Measurements from ENCODE around the gene MRPL17. TPM values are rescaled to one million over a fixed set of nuclear protein-coding genes. Genes with fewer than 3 reads are reported as not detected.

Gene MRPL17
- polyA plus RNA-seq, 1 experiment, result 68.9 TPM

DNA sequence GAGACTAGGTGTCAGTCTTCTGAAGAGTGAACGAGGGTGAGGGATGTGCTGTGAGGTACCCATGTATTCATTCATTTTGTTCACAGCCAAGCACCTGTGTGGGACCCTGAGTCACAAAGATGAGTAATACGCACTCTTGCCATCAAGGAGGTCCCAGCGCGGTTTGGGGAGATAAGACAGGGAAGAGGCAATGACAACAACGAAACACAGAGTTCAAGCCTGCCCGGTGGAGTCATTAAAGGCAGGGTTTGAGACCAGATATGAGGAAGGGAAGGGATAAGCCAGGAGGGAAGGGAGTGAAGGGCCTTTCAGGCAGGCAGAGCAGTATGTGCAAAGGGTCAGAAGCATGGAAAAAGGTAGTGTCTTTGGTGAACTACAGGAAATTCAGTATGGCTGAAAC is 32.2 kb downstream of the MRPL17 start:
- CTCF ChIA-PET, result interaction anchor here (1.8 kb wide), 1 partner anchor 32 kb away, joined by 5 read pairs; the partner anchor contains the start of gene MRPL17
- Histone ChIP-seq H3K27me3 (ENCODE audit: control insufficient read depth, insufficient read depth, low read length) (peaks cover 2% of the 10 kb centered on the region), H3K4me3 (ENCODE audit: low read depth, low read length) (no peak overlapping the region), H3K36me3 (ENCODE audit: control insufficient read depth, insufficient read depth, low read length) (no peaks in the 10 kb centered on the region)
- POLR2A ChIA-PET, result no interaction called here
- DNase-seq (ENCODE audit: low read depth), result no peak
- no peak for TF ChIP-seq CTCF (IDR thresholded peaks at IDR 0.05; ENCODE audit: insufficient read depth, low read depth, low read length)

- TF ChIP-seq CTCF (IDR thresholded peaks at IDR 0.05; ENCODE audit: insufficient read depth, low read depth, low read length), result no peak
- POLR2A ChIA-PET, result interaction anchor here (0.6 kb wide), 1 partner anchor 28 kb away, joined by 4 read pairs; no protein-coding TSS in a partner anchor
- Histone ChIP-seq H3K4me3 (ENCODE audit: low read depth, low read length) (no peak overlapping the region), H3K27me3 (ENCODE audit: control insufficient read depth, insufficient read depth, low read length) (peaks cover 2% of the 10 kb centered on the region), H3K36me3 (ENCODE audit: control insufficient read depth, insufficient read depth, low read length) (no peaks in the 10 kb centered on the region)
- CTCF ChIA-PET, result interaction anchor here (1.1 to 1.8 kb wide), 2 partner anchors 18 to 33 kb away, joined by 3 to 5 read pairs; partner anchors contain the start of gene MRPL17
- no peak for DNase-seq (ENCODE audit: low read depth)
Measured at GRCh38 chr11:6650104-6650503, 33.0 kb downstream of the MRPL17 start.

- CTCF ChIA-PET, result interaction anchor here (0.5 to 2.1 kb wide), 3 partner anchors 35 to 172 kb away, joined by 3 to 6 read pairs (median 4); partner anchors contain the start of gene MRPL17
- no peaks in the 10 kb centered on the region; the same call in 1 of the 2 replicates for H3K27me3 ChIP-seq (ENCODE audit: control insufficient read depth, insufficient read depth, low read length)
- POLR2A ChIA-PET, result no interaction called here
Measured at GRCh38 chr11:6648501-6648900, 34.6 kb downstream of the MRPL17 start.

DNA sequence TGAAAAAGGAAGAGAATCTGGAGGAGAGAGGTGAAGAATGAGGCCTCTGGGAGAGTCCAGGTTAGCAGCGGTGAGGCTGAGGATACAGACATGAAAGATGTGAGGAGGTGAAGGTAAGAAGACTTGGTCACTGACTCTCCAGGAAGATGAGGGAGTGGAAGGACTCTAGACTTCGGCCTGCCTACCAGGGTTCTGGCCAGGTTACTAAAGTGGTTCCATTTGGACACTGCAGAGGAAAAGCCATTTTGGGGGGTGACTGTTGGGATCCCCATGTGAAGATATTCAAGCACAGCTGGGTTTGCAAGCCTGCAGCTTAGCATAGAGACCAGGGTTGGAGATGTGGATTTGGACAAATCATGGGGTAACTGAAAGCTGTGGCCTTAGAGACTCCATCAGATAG is 35.3 kb downstream of the MRPL17 start:
- ChIA-PET CTCF (interaction anchor here (0.8 to 2.1 kb wide), 4 partner anchors 16 to 36 kb away, joined by 4 to 6 read pairs (median 6); partner anchors contain the start of gene MRPL17), POLR2A (no interaction called here)
- TF ChIP-seq CTCF (IDR thresholded peaks at IDR 0.05; ENCODE audit: insufficient read depth, low read depth, low read length), result no peak
- no peaks in the 10 kb centered on the region for H3K36me3 ChIP-seq (ENCODE audit: control insufficient read depth, insufficient read depth, low read length)
- no peak for DNase-seq (ENCODE audit: low read depth)
- no peak overlapping the region for H3K4me3 ChIP-seq (ENCODE audit: low read depth, low read length)
- H3K27me3 ChIP-seq (ENCODE audit: control insufficient read depth, insufficient read depth, low read length), result no peaks in the 10 kb centered on the region; the same call in 1 of the 2 replicates

More at GRCh38 chr11:6648501-6648900, 34.6 kb downstream of the MRPL17 start:
- no peak for TF ChIP-seq CTCF (IDR thresholded peaks at IDR 0.05; ENCODE audit: insufficient read depth, low read depth, low read length)
- no peak for DNase-seq (ENCODE audit: low read depth)
- Histone ChIP-seq H3K36me3 (ENCODE audit: control insufficient read depth, insufficient read depth, low read length) (no peaks in the 10 kb centered on the region), H3K4me3 (ENCODE audit: low read depth, low read length) (no peak overlapping the region)

DNA sequence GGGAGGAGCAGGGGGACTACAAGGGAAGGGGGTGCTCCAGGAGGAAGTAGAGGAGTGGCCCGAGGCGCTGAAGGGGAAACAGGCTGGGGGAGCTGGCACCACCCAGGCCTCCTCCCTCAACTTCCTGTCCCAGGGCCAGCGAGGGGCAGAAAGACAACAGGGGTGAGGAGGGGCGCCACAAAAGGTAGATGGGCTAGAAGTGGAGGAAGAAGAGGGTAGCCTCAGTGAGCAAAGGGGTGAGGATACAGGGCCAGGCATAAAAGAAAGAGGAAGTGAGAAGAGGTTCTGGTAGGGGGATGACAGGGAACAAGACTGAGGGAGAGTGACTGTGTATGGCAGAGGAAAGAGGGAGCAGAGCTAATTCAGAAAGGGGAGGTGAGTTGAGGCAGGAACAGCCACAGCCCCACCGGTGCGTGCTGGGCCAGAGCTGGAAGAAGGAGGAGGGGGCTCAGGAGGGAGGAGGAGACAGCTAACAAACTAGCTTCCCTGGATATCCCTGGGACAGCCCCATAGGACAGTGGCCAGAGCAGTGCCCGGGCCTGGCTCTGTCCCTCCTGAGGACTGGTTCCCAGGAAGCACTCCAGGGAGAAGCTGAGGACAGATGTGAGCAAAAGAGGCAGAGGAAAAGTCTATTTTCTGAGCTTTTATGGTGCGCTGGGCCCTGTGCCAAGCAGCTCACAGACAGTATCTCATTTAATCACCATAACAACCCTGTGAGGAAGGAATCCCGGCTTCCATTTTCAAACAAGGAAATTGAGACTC is 36.0 kb downstream of the MRPL17 start:
- no peak overlapping the region; the same call in 1 of the 2 replicates for H3K4me3 ChIP-seq (ENCODE audit: low read depth, low read length)
- ChIA-PET CTCF (interaction anchor here (0.7 to 2.1 kb wide), 8 partner anchors 10 to 36 kb away, joined by 3 to 6 read pairs (median 4); partner anchors contain the start of genes MRPL17, TAF10 and TPP1), POLR2A (interaction anchor here (0.5 to 1.1 kb wide), 2 partner anchors 9 to 41 kb away, joined by 5 to 7 read pairs; partner anchors contain the start of gene DCHS1)
- TF ChIP-seq CTCF (IDR thresholded peaks at IDR 0.05; ENCODE audit: insufficient read depth, low read depth, low read length), result no peak
- DNase-seq (ENCODE audit: low read depth), result peak; percentile 31
- H3K27me3 ChIP-seq (ENCODE audit: control insufficient read depth, insufficient read depth, low read length), result no peaks in the 10 kb centered on the region; the same call in 1 of the 2 replicates
- H3K36me3 ChIP-seq (ENCODE audit: control insufficient read depth, insufficient read depth, low read length), result no peaks in the 10 kb centered on the region
